ENCODE data around the gene SLIT3.

SLIT3 gene

DNA sequence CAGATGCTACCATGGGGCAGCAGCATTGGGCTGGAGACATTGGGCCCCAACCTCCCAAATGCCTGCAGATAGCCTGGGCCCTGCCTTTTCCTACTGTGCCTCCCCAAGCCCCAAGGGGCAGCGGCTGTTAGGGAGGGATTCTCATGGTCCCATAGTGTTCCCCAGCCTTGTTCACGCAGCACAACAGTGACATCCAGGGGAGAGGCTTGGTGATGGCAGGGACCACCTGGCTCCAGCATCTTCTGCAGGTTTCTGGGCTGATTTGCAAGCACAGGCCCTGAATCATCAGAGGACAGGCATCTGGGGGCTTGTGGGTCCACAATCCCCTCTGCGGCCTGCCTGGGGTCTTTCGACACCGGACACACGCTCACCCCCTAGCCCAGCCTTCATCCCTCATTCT is 354.6 kb downstream of the SLIT3 start:
- no peak for DNase-seq (ENCODE audit: low read depth)
- H3K4me3 ChIP-seq (ENCODE audit: low read depth, low read length): no peak overlapping the region
- TF ChIP-seq, protein P1, sequence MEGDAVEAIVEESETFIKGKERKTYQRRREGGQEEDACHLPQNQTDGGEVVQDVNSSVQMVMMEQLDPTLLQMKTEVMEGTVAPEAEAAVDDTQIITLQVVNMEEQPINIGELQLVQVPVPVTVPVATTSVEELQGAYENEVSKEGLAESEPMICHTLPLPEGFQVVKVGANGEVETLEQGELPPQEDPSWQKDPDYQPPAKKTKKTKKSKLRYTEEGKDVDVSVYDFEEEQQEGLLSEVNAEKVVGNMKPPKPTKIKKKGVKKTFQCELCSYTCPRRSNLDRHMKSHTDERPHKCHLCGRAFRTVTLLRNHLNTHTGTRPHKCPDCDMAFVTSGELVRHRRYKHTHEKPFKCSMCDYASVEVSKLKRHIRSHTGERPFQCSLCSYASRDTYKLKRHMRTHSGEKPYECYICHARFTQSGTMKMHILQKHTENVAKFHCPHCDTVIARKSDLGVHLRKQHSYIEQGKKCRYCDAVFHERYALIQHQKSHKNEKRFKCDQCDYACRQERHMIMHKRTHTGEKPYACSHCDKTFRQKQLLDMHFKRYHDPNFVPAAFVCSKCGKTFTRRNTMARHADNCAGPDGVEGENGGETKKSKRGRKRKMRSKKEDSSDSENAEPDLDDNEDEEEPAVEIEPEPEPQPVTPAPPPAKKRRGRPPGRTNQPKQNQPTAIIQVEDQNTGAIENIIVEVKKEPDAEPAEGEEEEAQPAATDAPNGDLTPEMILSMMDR (IDR thresholded peaks at IDR 0.05; ENCODE audit: low read depth, low read length, missing control alignments): peak; percentile 23

DNA sequence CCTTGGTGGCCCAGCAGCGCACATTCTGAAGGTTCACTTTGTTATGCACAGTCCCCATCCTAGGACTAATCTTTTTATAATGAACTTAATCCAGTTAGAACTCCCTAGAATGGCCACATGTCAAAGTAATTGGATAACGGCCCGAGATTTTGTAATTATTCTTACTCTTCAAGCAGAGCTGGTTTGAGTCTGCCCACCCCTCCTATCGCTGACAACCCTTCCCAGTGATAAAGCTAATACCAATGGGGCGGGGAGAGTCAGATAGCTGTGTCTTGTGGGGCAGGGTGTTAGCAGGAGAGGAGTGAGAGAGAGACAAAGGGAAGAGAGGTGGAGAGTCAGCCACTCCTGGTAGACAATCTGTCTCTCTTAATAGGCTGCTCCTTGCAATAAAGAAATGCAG is 356.9 kb downstream of the SLIT3 start:
- no peak for DNase-seq (ENCODE audit: low read depth)
- TF ChIP-seq, protein P1 (IDR thresholded peaks at IDR 0.05; ENCODE audit: low read depth, low read length, missing control alignments): no peak
- no peak overlapping the region for H3K4me3 ChIP-seq (ENCODE audit: low read depth, low read length)

GRCh38 chr5:168943091-168943884 is 357.7 kb downstream of the SLIT3 start:
- no peak for DNase-seq (ENCODE audit: low read depth)
- H3K4me3 ChIP-seq (ENCODE audit: low read depth, low read length): no peak overlapping the region
- TF ChIP-seq, protein P1 (IDR thresholded peaks at IDR 0.05; ENCODE audit: low read depth, low read length, missing control alignments): no peak

DNA sequence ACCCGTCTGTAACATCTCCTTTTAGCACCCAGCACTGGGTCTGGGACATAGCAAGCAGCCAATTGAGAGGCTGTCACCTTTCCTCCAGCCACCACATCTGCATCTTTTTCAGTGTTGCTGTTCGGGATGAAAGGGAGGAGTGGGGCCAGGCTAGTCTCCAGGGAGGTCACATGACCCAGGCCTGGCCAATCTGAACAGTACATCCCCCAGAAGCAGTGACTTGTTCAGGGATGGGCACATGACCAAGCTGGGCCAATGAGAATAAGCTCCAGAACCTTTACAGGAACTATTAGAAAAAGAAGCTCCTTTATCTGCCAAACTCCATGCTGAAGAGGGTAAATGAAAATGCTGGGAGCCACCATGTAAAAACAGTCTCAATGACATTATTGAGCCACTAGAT is 359.0 kb downstream of the SLIT3 start:
- no peak for DNase-seq (ENCODE audit: low read depth)
- no peak overlapping the region for H3K4me3 ChIP-seq (ENCODE audit: low read depth, low read length)
- TF ChIP-seq, protein P1 (IDR thresholded peaks at IDR 0.05; ENCODE audit: low read depth, low read length, missing control alignments): no peak

- H3K4me3 ChIP-seq (ENCODE audit: low read depth, low read length): no peak overlapping the region
- TF ChIP-seq, protein P1 (IDR thresholded peaks at IDR 0.05; ENCODE audit: low read depth, low read length, missing control alignments): no peak
- DNase-seq (ENCODE audit: low read depth): no peak
Measured at GRCh38 chr5:168940712-168941111, 360.2 kb downstream of the SLIT3 start.

GRCh38 chr5:168939887-168940544 is 360.9 kb downstream of the SLIT3 start:
- TF ChIP-seq, protein P1 (IDR thresholded peaks at IDR 0.05; ENCODE audit: low read depth, low read length, missing control alignments): no peak
- no peak for DNase-seq (ENCODE audit: low read depth)
- H3K4me3 ChIP-seq (ENCODE audit: low read depth, low read length): no peak overlapping the region
